GM21723 (cell line): ENCODE data around the gene SYNRG.
A peak's percentile ranks its signal among the peaks of the same experiment; 100 is the strongest.
"Not testable (repeated sequence)": the region's sequence is repeated elsewhere in the genome, so short reads cannot be mapped to it uniquely, and the experiment has no call there.

Experiments
- ATAC-seq: cut with Tn5 transposase; IDR thresholded peaks from one replicate; pipeline ENCODE4 v1.9.1; 2021; ENCODE audit warnings: mild to moderate bottlenecking, moderate library complexity; ENCODE audit not compliant: unreplicated experiment

Gene SYNRG

DNA sequence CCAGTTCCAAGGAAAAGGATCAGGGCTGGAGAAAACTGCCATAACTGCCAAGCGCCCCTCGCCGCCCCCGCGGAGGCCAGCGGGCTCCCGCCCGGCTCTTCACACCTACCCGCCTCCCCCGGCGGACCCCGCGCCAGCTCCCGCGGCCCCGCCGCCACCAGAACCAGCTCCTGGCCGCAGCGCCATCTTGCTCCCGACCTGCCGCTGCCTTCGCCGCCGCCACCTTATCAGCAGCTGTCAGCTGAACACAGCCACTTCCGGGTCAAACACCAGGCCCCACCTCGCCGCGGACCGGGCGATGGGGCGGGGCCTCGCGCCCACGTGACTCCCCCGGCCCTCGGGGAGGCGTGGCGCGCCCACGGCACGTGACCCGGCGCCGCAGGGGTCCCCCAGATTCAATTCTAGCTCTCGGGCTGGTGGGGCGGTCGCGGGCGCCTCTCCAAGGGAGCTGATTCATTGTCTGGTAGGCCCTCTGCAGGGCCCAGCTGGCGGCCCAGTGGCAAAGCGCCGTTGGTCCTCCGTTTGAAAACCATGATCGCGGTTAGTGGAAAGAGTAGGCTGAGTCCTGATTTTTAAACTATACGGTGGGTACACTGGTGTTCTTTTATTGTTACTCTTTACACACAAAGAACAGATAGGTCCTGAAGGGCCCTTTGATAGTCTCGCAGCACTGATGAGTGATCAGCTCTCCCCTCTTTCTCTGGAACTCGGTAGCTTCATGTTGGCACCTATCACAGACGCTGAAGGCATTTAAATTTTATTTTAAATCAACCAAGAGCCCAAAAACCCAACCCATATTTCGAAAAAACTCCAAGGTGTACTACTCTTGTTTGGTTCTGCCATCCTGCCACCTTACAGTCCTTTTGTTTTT, at the start of gene SYNRG:
SYNRG (minus strand) TSS at position 249 of the 871 bp plus-strand sequence; CDS start at position 186, 63 bp downstream.
- ATAC-seq: peak; percentile 88

DNA sequence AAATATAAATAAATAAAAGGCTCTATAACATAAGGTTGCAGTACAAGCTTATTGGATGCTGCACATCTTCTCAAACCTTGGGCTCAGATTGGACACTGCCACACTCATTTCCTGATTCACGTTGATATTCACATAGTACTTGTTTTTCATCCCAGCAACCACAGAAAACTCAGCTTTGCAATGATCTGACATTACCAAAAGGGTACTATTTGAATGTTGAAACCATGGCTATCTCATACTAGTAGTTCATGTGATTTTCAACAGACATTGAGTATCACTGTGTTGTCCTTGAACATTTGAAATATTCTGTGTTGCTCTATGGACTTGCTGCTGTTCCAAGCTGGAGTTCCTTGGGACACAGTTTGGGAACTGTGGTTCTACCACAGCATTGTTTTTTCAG, 48.0 kb upstream of the SYNRG start:
- no peak for ATAC-seq

DNA sequence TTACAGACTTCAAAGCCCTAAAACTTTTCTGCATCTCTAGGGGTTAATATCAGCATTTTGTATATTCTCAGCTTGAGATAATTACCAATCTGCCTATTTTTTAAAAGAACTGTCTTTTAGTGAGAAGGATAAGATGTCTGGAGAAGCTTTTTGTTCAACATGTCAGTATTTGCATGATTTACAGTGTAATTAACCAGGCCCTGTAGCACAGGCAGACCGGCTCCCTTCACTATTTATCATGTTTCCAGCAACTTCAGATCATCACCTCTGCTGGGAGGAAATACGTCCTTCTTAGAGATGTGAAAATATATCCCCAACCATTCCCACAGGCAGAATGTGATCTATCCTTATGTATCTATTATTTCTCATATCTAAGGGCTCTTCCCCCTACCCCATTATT, 42.6 kb upstream of the SYNRG start:
- no peak for ATAC-seq

- ATAC-seq: no peak
Observed at GRCh38 chr17:37650419-37651003, 41.3 kb upstream of the SYNRG start.

DNA sequence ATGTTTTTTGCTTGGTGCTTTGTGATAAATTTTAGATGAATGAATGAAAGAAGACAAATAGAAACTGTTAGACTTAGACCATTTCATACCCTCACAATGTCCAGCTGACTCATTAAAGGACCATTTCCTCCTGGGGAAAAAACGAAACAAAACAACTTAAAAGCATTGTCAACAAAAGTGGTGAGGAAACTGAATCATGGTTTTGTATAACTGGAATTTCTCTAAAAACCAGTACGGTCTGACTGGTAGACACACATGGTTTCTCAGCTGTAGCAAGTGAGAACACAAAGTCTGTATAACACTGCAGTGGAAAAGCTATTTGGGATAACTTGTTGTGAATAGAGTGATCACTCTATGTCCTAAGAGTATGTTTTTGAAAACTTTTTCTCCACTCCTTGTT, 39.3 kb upstream of the SYNRG start:
- no peak for ATAC-seq

GRCh38 chr17:37647856-37648255, 38.6 kb upstream of the SYNRG start:
- ATAC-seq: no peak

DNA sequence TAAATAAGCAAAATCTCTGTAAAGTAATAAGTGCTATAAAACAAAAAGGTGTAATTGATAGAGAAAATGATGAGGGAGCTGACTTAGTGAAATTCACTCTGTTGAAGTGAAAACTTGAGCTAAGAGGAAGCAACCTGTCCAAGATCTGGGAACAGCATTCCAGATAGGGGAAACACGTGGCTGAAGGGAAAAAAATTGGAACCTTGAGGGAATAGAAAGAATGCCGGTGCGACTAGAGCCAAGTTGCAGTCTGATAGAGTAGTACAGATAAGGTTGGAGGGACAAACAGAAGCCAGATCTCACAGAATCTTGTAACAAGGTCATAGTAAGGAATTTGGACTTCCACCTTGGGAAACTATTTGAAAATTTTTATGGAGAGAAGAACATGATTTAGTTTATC, 34.7 kb upstream of the SYNRG start:
- ATAC-seq: no peak

- ATAC-seq: peak; percentile 76
Observed at GRCh38 chr17:37643118-37643766, 34.0 kb upstream of the SYNRG start, which contains the start of gene DDX52. TSS of gene DDX52 (minus strand) at chr17:37643446. CDS start at chr17:37643420, 26 bp downstream.

DNA sequence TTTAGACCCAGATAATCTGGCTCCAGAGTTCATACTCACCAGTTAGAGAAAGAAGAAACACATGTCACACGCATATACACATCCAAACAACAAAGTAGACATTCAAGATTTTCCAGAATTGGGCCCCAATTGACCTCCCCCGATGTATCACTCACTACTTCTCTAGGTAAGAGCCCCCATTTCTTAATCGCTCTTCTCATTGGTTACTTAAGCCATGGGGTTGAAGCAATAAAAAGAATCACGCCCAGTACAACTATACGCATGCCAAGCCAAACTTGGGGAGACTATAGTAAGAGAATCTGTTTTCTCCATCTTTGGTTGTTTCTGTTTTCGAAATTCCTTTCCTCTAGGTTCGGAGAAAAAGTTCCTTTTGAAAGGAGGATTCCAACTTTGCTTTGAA, 33.5 kb upstream of the SYNRG start:
- ATAC-seq: no peak

- no peak for ATAC-seq
Observed at GRCh38 chr17:37640015-37640414, 30.8 kb upstream of the SYNRG start.

- ATAC-seq: no peak
Observed at GRCh38 chr17:37637956-37638355, 28.7 kb upstream of the SYNRG start.

GRCh38 chr17:37616430-37616829, 7.2 kb upstream of the SYNRG start:
- ATAC-seq: not testable (repeated sequence)

DNA sequence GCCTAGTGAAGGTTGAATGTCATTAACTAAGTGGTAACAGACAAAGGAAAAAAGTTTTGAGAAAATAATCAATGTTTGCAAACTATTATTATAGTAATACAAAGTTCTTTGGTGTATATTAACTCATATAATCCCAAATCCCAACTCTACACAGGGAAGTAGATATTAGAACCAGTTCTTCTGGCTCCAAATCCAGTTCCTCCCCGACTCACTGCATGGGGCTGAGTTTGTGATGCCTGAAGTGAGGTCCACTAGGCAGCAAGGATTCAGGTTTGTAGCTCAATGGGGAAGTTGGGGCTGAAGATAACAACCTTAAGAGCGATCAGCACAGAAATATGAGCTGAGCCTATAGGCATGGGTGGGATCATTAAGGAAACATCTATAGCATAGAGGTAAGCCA, 5.6 kb upstream of the SYNRG start:
- no peak for ATAC-seq

DNA sequence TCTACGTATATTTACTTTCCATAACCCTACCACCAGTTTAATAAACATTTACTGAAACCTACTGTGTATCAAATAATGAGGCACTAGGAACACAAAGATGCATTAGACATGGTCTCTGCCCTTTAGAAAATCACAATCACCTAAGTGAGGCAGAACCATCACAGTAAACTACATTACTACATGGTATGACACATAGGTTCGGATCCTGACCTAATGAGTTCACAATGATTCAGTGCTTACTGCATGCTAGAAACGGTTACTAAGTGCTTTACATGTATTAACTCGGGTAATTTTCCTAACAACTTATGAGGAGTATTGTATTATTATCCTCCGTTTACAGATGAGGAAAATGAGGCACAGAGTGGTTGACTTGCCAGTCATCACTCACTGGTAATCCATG, 5.2 kb upstream of the SYNRG start:
- no peak for ATAC-seq

DNA sequence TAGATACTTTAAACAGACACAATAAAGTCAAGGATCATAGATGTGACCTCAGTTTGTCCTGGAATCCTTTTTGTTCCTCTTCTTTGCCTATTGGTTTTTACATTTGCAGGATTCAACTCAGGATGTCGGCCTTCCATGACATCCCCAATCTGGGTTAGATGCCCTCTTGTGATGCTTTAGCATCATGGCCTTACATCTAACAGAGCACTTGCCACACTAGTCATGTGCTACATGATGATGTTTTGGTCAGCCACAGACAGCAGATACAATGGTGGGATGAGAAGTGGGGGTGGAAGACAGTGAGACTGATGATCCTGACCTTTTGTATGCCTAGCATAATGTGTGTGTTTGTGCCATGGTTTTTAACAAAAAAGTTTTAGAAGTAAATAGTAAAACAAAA, 1.8 kb upstream of the SYNRG start:
- no peak for ATAC-seq

DNA sequence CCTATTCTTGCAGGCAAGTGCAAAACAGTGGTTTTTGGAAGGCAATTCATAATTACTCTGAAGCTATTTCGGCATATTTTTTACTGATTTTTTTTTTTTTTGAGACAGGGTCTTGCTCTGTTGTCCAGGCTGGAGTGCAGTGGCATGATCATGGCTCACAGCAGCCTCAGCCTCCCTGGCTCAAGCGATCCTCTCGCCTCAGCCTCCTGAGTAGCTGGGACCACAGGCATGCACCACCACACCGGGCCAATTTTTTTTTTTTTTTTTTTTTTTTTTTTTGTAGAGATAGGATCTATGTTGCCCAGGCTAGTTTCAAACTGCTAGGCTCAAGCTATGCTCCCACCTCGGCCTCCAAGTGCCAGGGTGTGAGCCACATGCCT, 813 bp upstream of the SYNRG start:
- ATAC-seq: not testable (repeated sequence)

- peak; percentile 31 for ATAC-seq
Observed at GRCh38 chr17:37608351-37609169, 658 bp downstream of the SYNRG start.

GRCh38 chr17:37607637-37608331, 1.4 kb downstream of the SYNRG start:
- ATAC-seq: no peak

GRCh38 chr17:37605813-37606505, 3.3 kb downstream of the SYNRG start:
- no peak for ATAC-seq

DNA sequence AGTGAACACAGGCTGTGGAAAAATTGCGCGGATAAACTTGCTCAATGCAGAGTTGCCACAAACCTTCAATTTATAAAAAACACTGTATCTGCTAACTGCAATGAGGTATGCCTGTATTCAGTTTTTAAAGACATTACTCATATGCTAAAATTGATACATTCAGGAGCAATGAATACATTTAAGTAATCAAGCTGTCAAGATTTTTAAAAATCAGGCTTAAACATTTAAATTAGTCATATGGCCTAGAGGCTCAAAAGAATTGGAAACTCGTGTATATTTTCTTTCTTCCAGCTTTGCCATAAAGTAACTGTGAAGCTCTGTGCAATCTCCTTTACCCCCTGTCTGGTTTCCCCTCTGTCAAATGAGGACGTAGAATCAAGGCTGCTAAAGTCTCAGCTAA, 4.1 kb downstream of the SYNRG start:
- ATAC-seq: no peak
